LHCN-M2 (cell line): Measurements from ENCODE around the gene CFAP69. TPM values are rescaled to one million over a fixed set of nuclear protein-coding genes. Genes with fewer than 3 reads are reported as not detected.
"Not testable (repeated sequence)": the region's sequence is repeated elsewhere in the genome, so short reads cannot be mapped to it uniquely, and the experiment has no call there.

Source experiments
- DNase-seq: peaks from one replicate; pipeline ENCODE4 v3.0.0-alpha.2; 2012; ENCODE audit warnings: low read depth
- total RNA-seq: library from RNA; depleted of rRNA; stranded (reverse); fragments of >200 nt; gene quantifications from 2 replicates; pipeline ENCODE4 v1.2.3, GENCODE V29; 2014

CFAP69 gene
- total RNA-seq, 1 experiment from 2014 or later = 1.6 TPM

DNA sequence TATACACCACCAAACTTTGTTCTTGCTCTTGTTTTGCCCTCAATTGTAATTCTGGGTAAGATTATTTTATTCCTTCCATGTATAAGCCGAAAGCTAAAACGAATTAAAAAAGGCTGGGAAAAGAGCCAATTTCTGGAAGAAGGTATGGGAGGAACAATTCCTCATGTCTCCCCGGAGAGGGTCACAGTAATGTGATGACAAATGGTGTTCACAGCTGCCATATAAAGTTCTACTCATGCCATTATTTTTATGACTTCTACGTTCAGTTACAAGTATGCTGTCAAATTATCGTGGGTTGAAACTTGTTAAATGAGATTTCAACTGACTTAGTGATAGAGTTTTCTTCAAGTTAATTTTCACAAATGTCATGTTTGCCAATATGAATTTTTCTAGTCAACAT is 12.5 kb upstream of the CFAP69 start:
- peak; percentile 49 for DNase-seq

DNA sequence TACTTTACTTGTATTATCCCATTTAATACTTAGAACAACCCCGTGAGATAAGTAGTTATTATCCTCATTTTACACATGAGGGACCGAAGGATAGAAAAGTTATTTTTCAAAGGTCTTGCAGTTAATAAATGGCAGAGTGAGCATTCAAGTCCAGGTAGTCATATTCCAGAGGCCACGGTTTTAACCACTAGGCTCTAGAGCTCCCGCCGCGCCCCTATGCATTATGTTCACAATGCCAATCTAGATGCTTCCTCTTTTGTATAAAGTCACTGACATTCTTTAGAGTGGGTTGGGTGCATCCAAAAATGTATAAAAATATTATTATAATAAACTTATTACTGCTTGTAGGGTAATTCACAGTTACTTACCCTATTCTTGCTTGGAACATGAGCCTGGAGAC is 11.4 kb upstream of the CFAP69 start:
- no peak for DNase-seq

DNA sequence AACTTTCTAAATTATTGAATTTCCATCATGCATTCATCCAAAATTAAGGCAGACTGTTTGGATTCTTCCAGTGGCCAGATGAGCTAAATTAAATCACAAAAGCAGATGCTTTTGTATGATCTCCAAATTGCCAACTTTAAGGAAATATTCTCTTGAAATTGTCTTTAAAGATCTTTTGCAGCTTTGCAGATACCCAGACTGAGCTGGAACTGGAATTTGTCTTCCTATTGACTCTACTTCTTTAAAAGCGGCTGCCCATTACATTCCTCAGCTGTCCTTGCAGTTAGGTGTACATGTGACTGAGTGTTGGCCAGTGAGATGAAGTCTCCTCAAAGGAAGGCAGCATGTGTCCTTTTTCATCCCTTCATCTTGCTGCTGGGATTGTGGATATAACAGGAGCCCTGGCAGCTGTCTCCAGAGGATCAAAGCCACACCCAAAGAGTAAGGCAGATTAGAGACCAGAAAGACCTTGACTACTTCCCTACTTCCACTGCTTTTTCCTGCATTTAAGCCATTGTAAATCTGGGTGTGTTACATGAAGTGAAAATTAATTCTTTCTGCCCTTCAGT is 8.2 kb upstream of the CFAP69 start:
- peak; percentile 81 for DNase-seq

DNA sequence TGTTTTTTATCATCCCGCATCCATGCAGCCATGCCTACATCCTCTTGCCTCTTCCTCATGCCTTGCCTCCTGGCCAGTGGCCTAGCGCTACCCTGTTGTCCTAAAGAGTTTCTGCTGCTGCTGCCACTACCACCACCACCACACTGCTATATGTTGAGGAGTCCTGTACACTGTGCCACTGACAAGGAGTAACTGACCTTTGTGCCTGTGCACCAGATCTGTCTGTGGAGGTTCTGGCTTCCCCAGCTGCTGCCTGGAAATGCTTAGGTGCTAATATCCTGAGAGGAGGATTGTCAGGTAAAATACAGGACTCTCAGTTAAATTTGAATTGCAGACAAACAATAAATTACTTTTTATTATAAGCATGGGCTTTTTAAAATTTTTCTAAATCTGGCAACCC is 7.0 kb upstream of the CFAP69 start:
- DNase-seq = no peak

DNA sequence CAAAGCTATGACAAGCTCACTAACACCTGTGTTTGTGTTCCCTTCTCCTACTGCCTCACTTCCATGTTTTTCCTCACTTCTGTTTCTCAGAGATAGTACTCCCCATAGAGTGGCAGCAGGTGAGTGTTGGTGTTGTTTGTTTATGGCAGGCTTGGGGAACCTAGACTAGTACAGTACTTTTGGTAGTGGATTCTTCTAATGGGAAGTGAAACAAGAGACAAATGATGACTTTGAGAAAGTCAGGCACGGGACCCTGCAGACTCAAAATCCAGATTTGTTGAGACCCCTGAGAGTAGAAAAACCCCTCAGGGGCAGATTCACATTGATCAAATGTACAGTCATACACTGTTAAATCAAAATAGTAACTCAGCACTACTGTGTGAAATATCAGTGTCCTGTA is 6.4 kb upstream of the CFAP69 start:
- DNase-seq = no peak

DNA sequence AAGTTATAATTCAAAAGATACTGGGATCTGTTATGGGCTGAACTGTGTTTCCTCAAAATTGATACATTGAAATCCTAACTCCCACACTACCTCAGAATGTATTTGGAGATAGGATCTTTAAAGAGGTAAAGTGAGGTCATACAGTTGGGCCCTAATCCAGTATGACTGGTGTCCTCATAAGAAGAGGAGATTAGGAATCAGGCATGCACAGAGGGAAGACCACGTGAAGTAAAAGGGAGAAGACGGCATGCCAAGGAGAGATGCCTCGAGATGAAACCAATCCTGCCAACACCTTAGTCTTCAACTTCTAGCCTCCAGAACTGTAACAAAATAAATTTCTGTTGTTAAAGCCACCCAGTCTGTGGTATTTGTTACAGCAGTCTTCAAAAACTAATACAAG is 5.9 kb upstream of the CFAP69 start:
- DNase-seq = no peak

DNA sequence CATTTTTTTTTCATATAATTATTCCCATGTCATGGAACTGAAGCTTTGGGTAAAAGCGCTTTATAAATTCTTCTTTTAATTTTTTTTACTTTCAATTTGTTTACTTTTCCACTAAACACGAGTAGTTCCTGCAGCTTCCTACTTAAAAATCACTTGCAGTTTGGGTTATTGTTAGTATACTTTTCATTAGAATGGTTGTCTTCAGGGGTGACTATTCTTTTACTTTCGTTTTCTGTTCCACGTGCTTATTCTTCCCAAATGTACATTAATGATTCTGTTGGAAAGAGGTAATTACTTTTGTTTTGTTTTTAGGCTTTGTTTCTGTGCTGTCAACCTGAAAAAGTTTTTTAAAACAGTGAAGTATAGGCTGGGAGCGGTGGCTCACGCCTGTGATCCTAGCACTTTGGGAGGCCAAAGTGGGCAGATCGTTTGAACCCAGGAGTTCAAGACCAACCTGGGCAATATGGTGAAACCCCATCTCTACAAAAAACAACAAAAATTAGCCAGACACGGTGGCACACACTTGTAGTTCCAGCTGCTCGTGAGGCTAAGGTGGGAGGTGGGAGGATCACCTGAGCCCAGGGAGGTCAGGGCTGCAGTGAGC is 5.2 kb upstream of the CFAP69 start:
- DNase-seq = no peak

DNA sequence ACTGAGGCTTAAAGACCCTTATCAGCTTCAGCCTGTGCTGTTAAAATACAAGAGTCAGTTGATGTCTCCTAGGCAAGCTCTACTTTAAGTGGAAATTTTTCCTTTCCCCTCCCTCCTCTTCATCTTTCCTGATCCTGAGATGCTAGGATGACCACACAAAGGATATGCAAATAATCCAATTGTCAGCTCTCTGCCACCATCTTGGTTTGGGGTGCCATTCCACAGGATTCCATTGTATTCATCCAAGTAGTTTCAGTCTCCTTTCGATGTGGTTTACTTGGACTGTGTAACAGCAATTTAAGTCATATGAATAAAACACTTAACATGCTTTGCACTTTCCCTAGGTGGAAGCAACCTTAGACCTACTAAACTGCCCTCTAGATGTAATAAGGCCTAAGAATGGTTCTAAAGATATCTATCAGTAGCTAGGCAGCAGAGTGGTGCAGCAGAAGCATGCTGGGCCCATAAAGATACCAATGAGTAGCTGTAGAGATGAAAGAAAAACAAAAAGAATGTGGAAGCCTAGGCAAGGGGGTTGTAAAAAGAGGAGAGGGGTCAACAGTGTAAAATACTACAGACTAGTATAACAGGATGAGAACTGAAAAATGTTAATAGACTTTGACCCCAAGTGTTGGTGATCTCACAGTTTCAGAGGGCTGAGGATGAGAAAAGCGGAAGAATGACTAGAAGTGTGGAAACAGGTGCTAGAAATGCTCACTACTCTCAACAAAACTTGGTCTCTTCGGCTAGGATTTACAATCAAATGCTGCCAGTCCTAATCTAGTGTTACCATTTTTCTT is 2.4 kb upstream of the CFAP69 start:
- no peak for DNase-seq

DNA sequence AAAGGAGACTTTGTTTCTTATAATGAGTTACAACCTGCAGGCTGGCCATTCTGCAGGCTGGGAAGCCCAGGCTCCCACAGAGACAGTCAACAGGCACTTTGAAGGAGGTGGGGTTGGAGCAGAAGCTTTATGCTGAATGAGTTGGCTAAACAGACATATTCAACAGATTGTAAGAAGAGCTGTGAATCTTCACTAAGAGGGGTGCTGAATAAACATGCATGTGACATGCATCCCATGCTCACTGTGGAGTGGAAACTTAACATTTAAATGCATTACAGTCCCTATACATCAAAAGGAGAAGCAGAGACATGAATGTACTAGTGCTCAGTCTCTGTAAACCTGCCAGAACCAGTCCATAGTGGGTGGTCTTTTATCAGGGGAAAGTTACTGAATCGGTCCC is 1.4 kb upstream of the CFAP69 start:
- DNase-seq = no peak

DNA sequence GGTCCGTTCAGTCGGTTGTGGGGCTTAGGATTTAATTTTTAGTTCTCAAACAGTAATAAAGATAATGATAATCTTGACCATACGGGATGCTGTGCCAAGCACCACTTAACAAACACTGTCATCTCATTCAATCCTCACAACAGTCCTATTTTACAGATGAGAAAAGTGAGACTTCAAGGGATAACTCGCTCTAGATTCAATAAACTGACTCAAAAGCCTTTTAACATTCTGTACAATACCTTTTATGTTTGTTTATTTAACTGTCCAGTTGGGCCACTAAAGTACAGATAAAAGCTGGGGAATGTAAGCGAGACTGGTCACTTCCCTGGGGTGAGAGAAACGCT is 437 bp upstream of the CFAP69 start:
- DNase-seq = no peak

DNA sequence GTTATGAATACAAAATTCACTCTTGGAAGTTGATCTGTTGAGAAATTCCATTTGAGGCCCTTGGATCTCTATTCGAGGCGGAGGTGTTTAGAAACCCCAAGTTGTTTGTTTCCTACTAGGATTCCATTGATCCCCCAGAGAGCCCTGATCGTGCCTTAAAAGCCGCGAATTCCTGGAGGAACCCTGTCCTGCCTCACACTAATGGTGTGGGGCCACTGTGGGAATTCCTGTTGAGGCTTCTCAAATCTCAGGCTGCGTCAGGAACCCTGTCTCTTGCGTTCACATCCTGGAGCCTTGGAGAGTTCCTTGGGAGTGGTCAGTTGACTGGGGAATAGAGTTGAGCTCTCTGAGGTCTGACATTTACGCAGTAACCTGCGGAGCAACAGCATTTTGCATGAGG is 1.2 kb downstream of the CFAP69 start:
- DNase-seq = peak; percentile 27

DNA sequence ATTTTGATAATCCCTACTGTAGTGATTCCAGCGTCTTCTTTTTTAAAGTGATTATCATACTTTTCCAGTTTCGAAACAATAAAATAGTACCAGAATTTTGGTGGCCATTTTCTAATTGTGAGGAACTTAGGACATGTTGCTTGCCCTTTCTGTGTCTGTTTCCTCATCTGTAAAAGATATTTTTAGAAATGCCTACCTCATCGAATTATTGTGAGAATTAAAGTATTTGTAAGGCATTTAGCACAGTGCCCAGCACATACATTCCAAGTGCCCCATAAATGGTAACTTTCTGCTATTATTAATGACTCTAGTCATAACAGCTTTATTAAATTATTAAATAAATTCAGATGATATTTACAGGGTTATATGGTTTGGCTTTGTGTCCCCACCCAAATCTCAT is 3.7 kb downstream of the CFAP69 start:
- no peak for DNase-seq

DNA sequence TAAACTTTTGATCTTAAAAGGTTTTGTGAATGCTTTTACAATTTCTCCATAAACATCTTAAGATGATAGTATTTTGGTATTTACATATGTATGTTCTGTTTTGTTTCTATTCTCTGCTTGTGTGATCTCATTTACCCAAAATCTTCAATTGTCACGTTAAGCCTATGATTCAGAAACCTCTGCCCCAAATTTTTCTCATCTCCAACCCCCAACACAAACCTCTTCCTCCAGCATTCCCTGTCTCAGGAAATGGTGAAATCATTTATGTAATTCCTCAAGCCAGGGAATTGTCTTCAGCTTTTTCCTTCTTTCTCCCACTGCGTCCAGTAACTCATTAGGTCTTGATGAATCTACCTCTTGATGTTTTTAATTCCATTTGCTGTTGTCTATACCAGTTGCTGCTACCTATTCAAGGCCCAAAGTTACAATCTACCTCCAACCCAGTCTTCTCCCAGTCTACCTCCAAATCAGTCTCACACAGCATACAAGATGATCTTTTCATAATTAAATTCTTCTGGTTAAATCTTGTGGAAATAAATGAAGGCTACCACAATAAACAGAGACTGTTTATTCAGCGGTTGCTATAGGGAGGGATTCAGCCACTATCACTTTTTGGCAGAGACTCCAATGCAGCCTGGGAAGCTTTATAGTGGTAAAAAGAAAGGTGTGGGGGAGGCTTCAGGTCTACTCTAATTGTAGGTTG is 5.8 kb downstream of the CFAP69 start:
- DNase-seq = peak; percentile 67

DNA sequence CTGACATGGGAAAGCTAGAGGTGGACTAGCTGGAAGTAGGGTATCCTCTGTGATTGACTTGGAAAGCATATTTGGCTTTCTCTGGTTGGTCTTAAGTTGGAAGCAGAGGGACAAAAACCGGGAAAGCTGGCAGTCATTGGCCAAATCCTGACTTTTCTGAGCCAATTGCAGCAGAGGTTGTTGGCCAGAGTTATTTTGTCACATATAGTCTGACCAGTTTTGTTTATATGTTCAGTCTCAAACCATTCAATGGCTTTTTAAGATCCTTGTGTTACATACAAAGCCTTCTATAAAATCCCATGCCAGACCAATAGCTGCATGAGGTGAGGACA is 6.3 kb downstream of the CFAP69 start:
- peak; percentile 47 for DNase-seq

DNA sequence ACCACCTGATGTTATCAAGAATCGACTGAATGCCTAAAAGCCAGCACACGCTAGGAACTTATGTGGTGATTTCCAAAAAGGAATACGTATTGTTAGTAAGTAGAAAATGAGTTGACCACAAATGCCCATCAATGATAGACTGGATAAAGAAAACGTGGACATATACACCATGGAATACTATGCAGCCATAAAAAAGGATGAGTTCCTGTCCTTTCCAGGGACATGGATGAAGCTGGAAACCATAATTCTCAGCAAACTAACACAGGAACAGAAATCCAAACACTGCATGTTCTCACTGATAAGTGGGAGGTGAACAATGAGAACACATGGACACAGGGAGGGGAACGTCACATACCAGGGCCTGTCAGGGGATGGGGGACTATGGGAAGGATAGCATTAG is 11.0 kb downstream of the CFAP69 start:
- DNase-seq = not testable (repeated sequence)

DNA sequence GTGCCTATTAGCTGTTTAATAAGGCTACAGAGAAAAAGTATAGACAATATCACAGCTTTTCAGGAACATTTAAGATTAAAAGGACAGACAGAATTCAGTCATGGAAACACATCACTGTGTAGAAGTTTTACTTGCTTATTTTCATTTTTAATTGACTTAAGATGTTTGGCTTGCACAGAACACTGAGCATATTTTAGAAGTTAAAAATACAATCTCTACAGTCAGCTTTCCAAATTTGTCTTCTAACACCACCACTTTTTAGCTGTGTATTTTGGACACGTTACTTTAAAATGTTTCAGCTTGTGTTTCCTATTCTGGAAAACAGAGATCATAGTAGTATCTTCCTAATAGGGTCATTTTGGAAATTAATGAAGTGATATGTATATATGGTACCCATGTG is 11.8 kb downstream of the CFAP69 start:
- DNase-seq = no peak

DNA sequence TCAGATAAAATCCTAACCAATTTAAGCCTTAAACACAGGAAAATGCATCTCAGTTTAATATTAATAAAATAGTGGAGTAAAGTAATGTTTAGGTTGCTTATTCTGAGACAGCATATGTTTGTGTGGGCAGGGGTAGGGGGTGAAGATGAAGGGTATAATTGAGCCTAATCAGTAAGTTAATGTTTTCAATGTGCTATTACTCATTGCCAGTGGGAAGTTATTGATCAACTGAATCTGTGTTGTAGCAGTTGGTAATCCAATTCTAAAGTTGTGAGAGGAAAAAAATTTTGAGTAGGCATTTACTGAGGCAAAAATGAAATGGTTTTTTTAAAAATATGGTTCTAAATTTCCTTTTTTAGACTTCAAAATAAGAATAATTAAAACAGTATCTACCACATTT is 16.5 kb downstream of the CFAP69 start:
- DNase-seq = no peak

DNA sequence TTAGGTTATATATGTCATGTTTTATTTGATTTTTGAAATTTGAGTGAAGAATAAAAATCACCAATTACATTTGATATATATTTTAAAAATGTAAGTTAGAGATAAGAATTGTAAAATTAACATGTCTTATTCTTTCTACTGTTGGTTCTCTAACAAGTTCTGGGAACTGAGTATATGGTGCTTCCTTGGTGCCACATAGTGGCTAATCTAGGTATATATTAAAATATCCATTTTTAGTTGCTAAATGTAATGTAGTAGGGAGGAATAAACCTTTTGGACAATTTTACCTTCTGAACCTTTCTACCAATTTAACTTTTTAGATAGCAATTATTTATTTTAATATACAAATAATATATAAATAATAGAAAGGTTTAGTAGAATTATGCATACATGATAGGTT is 17.5 kb downstream of the CFAP69 start:
- DNase-seq = peak; percentile 50

DNA sequence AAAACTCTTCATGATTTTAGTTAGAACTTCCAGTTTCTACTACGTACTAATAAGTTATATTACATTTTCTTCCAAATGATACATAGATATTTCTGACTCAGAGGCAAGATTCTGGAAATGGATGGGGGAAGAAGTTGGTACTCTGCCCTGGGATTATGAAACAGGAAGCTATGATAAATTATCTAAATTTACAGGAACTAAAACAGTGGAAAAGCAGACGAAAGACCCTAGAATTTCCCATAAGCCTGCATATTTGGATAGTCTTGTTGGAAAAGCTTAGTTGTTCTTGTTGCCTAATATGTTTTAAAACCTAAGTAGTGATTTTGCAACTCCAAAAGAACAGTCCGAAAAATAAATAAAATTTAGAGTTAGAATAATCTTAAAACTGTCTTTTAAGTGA is 21.8 kb downstream of the CFAP69 start:
- DNase-seq = peak; percentile 23

DNA sequence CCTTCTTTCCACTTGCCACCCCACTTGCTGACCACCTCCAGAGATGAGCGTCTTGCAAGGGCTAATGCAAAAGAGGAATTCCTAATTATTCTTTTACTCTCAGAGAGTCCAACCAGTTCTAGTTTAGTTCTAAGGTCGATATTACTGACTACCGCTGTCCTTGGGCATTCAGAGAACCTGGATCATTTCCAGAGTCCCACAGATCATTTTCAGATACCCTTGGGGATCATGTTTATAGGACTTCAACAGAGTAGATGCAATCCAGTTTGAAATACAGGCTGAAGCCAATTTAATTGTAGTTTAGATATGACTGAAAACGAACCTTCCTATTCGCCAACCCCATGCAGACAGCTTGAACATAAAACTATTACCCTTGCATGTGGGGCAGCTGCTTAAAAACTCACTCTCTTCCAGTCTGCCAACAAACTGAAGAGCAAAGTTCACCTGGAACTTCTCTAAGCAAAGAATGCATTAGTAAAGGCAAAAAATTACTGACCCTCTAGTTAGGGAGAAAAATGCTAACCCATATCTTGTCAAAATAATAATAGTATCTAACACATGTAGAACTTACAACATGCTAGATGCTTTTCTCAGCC is 22.4 kb downstream of the CFAP69 start:
- no peak for DNase-seq

DNA sequence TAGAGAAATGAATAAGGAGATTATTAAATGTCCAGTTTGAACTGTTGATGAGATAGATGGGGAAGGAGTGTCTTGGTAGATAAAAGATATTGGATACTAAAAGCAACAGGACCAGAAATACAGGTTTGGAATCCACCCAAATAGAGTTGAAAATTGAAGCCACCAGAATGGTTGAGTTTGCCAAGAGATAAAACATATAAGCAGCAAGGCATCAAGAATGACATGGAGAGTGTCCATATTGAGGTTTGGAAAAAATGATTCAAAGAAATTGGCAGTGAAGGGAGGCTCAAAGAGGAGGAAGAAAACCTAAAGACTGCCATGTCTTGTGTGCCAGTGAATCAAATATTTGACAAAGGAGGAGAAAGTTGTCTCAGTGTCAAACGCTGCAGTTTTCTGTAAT is 24.2 kb downstream of the CFAP69 start:
- DNase-seq = no peak

DNA sequence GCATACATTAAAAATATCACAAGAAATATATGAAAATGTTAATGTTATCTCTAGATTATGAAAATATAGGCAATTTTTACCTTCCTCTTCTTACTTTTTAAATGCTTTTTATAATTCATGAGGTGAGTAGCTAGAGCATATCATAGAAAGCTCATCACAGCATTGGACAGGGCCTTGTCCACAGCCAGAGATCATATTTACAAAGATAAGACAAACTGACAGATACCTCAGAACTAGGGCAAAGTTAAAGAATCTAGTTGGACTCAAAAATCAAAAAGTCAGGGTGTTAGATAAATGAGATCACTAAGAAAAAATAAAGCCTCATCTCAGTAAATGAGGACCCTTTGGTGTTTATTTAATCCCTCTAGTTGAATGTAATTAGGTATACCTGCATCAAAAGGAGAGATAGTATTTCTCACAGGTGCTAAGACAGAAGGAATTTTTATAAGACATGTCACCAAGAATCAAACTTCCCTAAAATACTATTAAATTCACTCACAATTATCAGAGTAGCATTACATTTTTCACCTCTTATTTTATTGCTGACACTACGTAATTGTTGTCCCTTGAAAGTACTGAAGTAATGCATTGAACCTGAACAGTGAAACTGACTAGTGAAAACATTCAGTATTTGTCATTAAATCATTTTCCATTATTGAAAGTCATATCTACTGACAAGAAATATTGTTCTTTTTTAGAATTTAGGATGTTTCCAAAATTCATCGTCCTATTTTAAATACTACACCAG is 25.6 kb downstream of the CFAP69 start:
- DNase-seq = no peak
